ENCODE results near the gene ZNF398. TPM values are rescaled to one million over a fixed set of nuclear protein-coding genes. Genes with fewer than 3 reads are reported as not detected.
A peak's percentile ranks its signal among the peaks of the same experiment; 100 is the strongest.

Gene ZNF398
- polyA plus RNA-seq (2013, experiment 1 of 2), result 7.4 TPM
- 7.0 TPM for polyA plus RNA-seq (2013, experiment 2 of 2)

- H2BK5ac ChIP-seq (ENCODE audit: low read depth, low read length, poor library complexity, severe bottlenecking), result peak within 1 kb of the TSS; percentile 82
- H3K4me2 ChIP-seq (ENCODE audit: low read length, poor library complexity, severe bottlenecking), result peak within 1 kb of the TSS; percentile 87
- peaks cover 4 to 6% of the 10 kb centered on the region in 2 experiments for H3K36me3 ChIP-seq (ENCODE audit: control insufficient read depth in 1 of 2, insufficient read depth in 2 of 2, low read depth in 1 of 2, low read length in 2 of 2)
- H4K91ac ChIP-seq (ENCODE audit: low read length), result peak within 1 kb of the TSS; percentile 98
- peak within 1 kb of the TSS; percentile 77 for H2BK120ac ChIP-seq (ENCODE audit: low read depth, low read length)
- peak; percentile 76 for DNase-seq
- peak within 1 kb of the TSS; percentile 97 for H3K4ac ChIP-seq (ENCODE audit: low read depth in 1 of 2, low read length in 2 of 2)
- WGBS, result 3% methylated on average over 36 of the region's 79 CpGs
- H3K4me3 ChIP-seq (ENCODE audit: insufficient read depth in 1 of 2, low read depth in 1 of 2, low read length in 2 of 2), result peak within 1 kb of the TSS; percentile 90 to 98
- no peaks in the 10 kb centered on the region for H3K9me3 ChIP-seq (ENCODE audit: control insufficient read depth, low read length)
- H3K27me3 ChIP-seq (ENCODE audit: control insufficient read depth in 1 of 2, insufficient read depth in 1 of 2, low read length in 2 of 2), result no peaks in the 10 kb centered on the region
- H2BK12ac ChIP-seq (ENCODE audit: low read length in 2 of 2), result peak within 1 kb of the TSS in 1 of 2 experiments; percentile 71
- peak within 1 kb of the TSS; percentile 74 for H2BK15ac ChIP-seq (ENCODE audit: low read depth, poor library complexity, severe bottlenecking)
- H2AFZ ChIP-seq (ENCODE audit: low read depth, low read length), result peak within 1 kb of the TSS; percentile 95
- peak within 1 kb of the TSS in 1 of 2 experiments; percentile 82 for H3K14ac ChIP-seq (ENCODE audit: low read length in 2 of 2)
- no peak within 1 kb of the TSS for H2AK5ac ChIP-seq (ENCODE audit: low read length, severe bottlenecking)
- peaks cover 6% of the 10 kb centered on the region for H3K4me1 ChIP-seq (ENCODE audit: control insufficient read depth, insufficient read depth, low read depth, low read length)
- peak within 1 kb of the TSS; percentile 98 for H3K9ac ChIP-seq (ENCODE audit: low read length)
- peak within 1 kb of the TSS; percentile 98 to 100 for H3K18ac ChIP-seq (ENCODE audit: low read depth in 1 of 2, low read length in 2 of 2)
- peak within 1 kb of the TSS in 1 of 2 experiments; percentile 100 for H3K23ac ChIP-seq (ENCODE audit: low read length in 2 of 2)
- peak within 1 kb of the TSS; percentile 81 for H3K27ac ChIP-seq (ENCODE audit: low read length, poor library complexity, severe bottlenecking)
- H4K8ac ChIP-seq (ENCODE audit: low read length), result peak within 1 kb of the TSS; percentile 98
- H3K79me1 ChIP-seq (replicated peaks; ENCODE audit: low read length, poor library complexity, severe bottlenecking), result peaks cover 8% of the 10 kb centered on the region
Measured at GRCh38 chr7:149147072-149147751, at the start of gene ZNF398. TSS of gene ZNF398 (plus strand) at chr7:149147453. CDS start at chr7:149147743, 290 bp downstream.

- Histone ChIP-seq H4K91ac (ENCODE audit: low read length) (peak overlapping the region; percentile 56), H3K9me3 (ENCODE audit: control insufficient read depth, low read length) (no peaks in the 10 kb centered on the region), H2BK15ac (ENCODE audit: low read depth, poor library complexity, severe bottlenecking) (no peak overlapping the region), H3K79me1 (replicated peaks; ENCODE audit: low read length, poor library complexity, severe bottlenecking) (no peaks in the 10 kb centered on the region), H2BK5ac (ENCODE audit: low read depth, low read length, poor library complexity, severe bottlenecking) (no peak overlapping the region), H3K4me2 (ENCODE audit: low read length, poor library complexity, severe bottlenecking) (no peak overlapping the region), H3K14ac (ENCODE audit: low read length in 2 of 2) (no peak overlapping the region), H3K23ac (ENCODE audit: low read length in 2 of 2) (no peak overlapping the region), H4K8ac (ENCODE audit: low read length) (no peak overlapping the region), H2AFZ (ENCODE audit: low read depth, low read length) (no peak overlapping the region), H2AK5ac (ENCODE audit: low read length, severe bottlenecking) (no peak overlapping the region), H3K18ac (ENCODE audit: low read depth in 1 of 2, low read length in 2 of 2) (no peak overlapping the region), H3K4me3 (ENCODE audit: insufficient read depth in 1 of 2, low read depth in 1 of 2, low read length in 2 of 2) (no peak overlapping the region), H3K27me3 (ENCODE audit: control insufficient read depth in 1 of 2, insufficient read depth in 1 of 2, low read length in 2 of 2) (no peaks in the 10 kb centered on the region), H3K4me1 (ENCODE audit: control insufficient read depth, insufficient read depth, low read depth, low read length) (no peaks in the 10 kb centered on the region), H2BK12ac (ENCODE audit: low read length in 2 of 2) (no peak overlapping the region), H3K27ac (ENCODE audit: low read length, poor library complexity, severe bottlenecking) (no peak overlapping the region), H2BK120ac (ENCODE audit: low read depth, low read length) (no peak overlapping the region), H3K4ac (ENCODE audit: low read depth in 1 of 2, low read length in 2 of 2) (no peak overlapping the region), H3K36me3 (ENCODE audit: control insufficient read depth in 1 of 2, insufficient read depth in 2 of 2, low read depth in 1 of 2, low read length in 2 of 2) (peaks cover 11% of the 10 kb centered on the region in 2 experiments), H3K9ac (ENCODE audit: low read length) (no peak overlapping the region)
- 96% methylated on average over 6 of the region's 6 CpGs for WGBS
- DNase-seq, result no peak
Measured at GRCh38 chr7:149099058-149099457, 48.2 kb upstream of the ZNF398 start.

GRCh38 chr7:149100821-149101220 is 46.4 kb upstream of the ZNF398 start:
- H4K8ac ChIP-seq (ENCODE audit: low read length), result no peak overlapping the region
- H3K4me3 ChIP-seq (ENCODE audit: insufficient read depth in 1 of 2, low read depth in 1 of 2, low read length in 2 of 2), result no peak overlapping the region
- H2BK12ac ChIP-seq (ENCODE audit: low read length in 2 of 2), result no peak overlapping the region
- H2AK5ac ChIP-seq (ENCODE audit: low read length, severe bottlenecking), result no peak overlapping the region
- H3K27me3 ChIP-seq (ENCODE audit: control insufficient read depth in 1 of 2, insufficient read depth in 1 of 2, low read length in 2 of 2), result no peaks in the 10 kb centered on the region
- peaks cover 22 to 24% of the 10 kb centered on the region in 2 experiments for H3K36me3 ChIP-seq (ENCODE audit: control insufficient read depth in 1 of 2, insufficient read depth in 2 of 2, low read depth in 1 of 2, low read length in 2 of 2)
- H3K4me2 ChIP-seq (ENCODE audit: low read length, poor library complexity, severe bottlenecking), result no peak overlapping the region
- no peak overlapping the region for H3K18ac ChIP-seq (ENCODE audit: low read depth in 1 of 2, low read length in 2 of 2)
- no peaks in the 10 kb centered on the region for H3K9me3 ChIP-seq (ENCODE audit: control insufficient read depth, low read length)
- WGBS, result 83% methylated on average over 2 of the region's 2 CpGs
- no peak overlapping the region for H3K9ac ChIP-seq (ENCODE audit: low read length)
- H3K79me1 ChIP-seq (replicated peaks; ENCODE audit: low read length, poor library complexity, severe bottlenecking), result no peaks in the 10 kb centered on the region
- no peak overlapping the region for H2BK120ac ChIP-seq (ENCODE audit: low read depth, low read length)
- H2AFZ ChIP-seq (ENCODE audit: low read depth, low read length), result no peak overlapping the region
- no peak overlapping the region for H2BK15ac ChIP-seq (ENCODE audit: low read depth, poor library complexity, severe bottlenecking)
- no peak overlapping the region for H3K23ac ChIP-seq (ENCODE audit: low read length in 2 of 2)
- H3K4ac ChIP-seq (ENCODE audit: low read depth in 1 of 2, low read length in 2 of 2), result no peak overlapping the region
- H4K91ac ChIP-seq (ENCODE audit: low read length), result no peak overlapping the region
- H3K27ac ChIP-seq (ENCODE audit: low read length, poor library complexity, severe bottlenecking), result no peak overlapping the region
- H3K4me1 ChIP-seq (ENCODE audit: control insufficient read depth, insufficient read depth, low read depth, low read length), result no peaks in the 10 kb centered on the region
- no peak overlapping the region for H2BK5ac ChIP-seq (ENCODE audit: low read depth, low read length, poor library complexity, severe bottlenecking)
- no peak for DNase-seq
- H3K14ac ChIP-seq (ENCODE audit: low read length in 2 of 2), result no peak overlapping the region

GRCh38 chr7:149102666-149103065 is 44.6 kb upstream of the ZNF398 start:
- Histone ChIP-seq H3K9ac (ENCODE audit: low read length) (no peak overlapping the region), H3K4me1 (ENCODE audit: control insufficient read depth, insufficient read depth, low read depth, low read length) (no peaks in the 10 kb centered on the region), H3K4me2 (ENCODE audit: low read length, poor library complexity, severe bottlenecking) (no peak overlapping the region), H3K14ac (ENCODE audit: low read length in 2 of 2) (no peak overlapping the region), H2BK5ac (ENCODE audit: low read depth, low read length, poor library complexity, severe bottlenecking) (no peak overlapping the region), H3K4me3 (ENCODE audit: insufficient read depth in 1 of 2, low read depth in 1 of 2, low read length in 2 of 2) (no peak overlapping the region), H3K4ac (ENCODE audit: low read depth in 1 of 2, low read length in 2 of 2) (no peak overlapping the region), H3K36me3 (ENCODE audit: control insufficient read depth in 1 of 2, insufficient read depth in 2 of 2, low read depth in 1 of 2, low read length in 2 of 2) (peaks cover 22 to 24% of the 10 kb centered on the region in 2 experiments), H3K27ac (ENCODE audit: low read length, poor library complexity, severe bottlenecking) (no peak overlapping the region), H3K23ac (ENCODE audit: low read length in 2 of 2) (no peak overlapping the region), H2AK5ac (ENCODE audit: low read length, severe bottlenecking) (no peak overlapping the region), H3K79me1 (replicated peaks; ENCODE audit: low read length, poor library complexity, severe bottlenecking) (no peaks in the 10 kb centered on the region), H4K91ac (ENCODE audit: low read length) (no peak overlapping the region), H2AFZ (ENCODE audit: low read depth, low read length) (no peak overlapping the region), H3K27me3 (ENCODE audit: control insufficient read depth in 1 of 2, insufficient read depth in 1 of 2, low read length in 2 of 2) (no peaks in the 10 kb centered on the region), H3K9me3 (ENCODE audit: control insufficient read depth, low read length) (no peaks in the 10 kb centered on the region), H4K8ac (ENCODE audit: low read length) (no peak overlapping the region), H3K18ac (ENCODE audit: low read depth in 1 of 2, low read length in 2 of 2) (no peak overlapping the region), H2BK15ac (ENCODE audit: low read depth, poor library complexity, severe bottlenecking) (no peak overlapping the region), H2BK12ac (ENCODE audit: low read length in 2 of 2) (no peak overlapping the region), H2BK120ac (ENCODE audit: low read depth, low read length) (no peak overlapping the region)
- 83% methylated on average over 1 of the region's 1 CpG for WGBS
- no peak for DNase-seq

All from mesenchymal stem cell (in vitro differentiated cells and primary cell).